DND-41 (cell line): ENCODE data around the gene EYS.

ENCODE experiments used
- ATAC-seq: fragments of 200-7000 bp; cut with Tn5 transposase; 3 replicates; pipeline ENCODE4 v1.9.1; 2021; ENCODE audit warnings: low read depth; ENCODE audit not compliant: insufficient read depth
- DNase-seq: peaks from one replicate; pipeline ENCODE4 v3.0.0-alpha.2; 2020
- H2AFZ ChIP-seq: 2 replicates; pipeline ENCODE4 v1.6.0; 2012; ENCODE audit warnings: low read depth, low read length
- H3K27ac ChIP-seq: 2 replicates; pipeline ENCODE4 v1.5.1; 2012; ENCODE audit warnings: low read length, inconsistent platforms
- H3K27me3 ChIP-seq: fragments of 200-600 bp; sonication (generic); 2 replicates; pipeline ENCODE4 v1.6.0; 2012; ENCODE audit warnings: low read length, mild to moderate bottlenecking, inconsistent platforms; ENCODE audit not compliant: insufficient read depth, poor library complexity
- H3K36me3 ChIP-seq: 2 replicates; pipeline ENCODE4 v1.5.1; 2012; ENCODE audit warnings: low read length, inconsistent platforms; ENCODE audit not compliant: insufficient read depth
- H3K4me1 ChIP-seq: 2 replicates; pipeline ENCODE4 v1.5.1; 2012; ENCODE audit warnings: mild to moderate bottlenecking, low read length; ENCODE audit not compliant: insufficient read depth
- H3K4me2 ChIP-seq: 2 replicates; pipeline ENCODE4 v1.6.0; 2012; ENCODE audit warnings: mild to moderate bottlenecking, moderate library complexity, low read length, inconsistent platforms; ENCODE audit not compliant: insufficient read depth
- H3K4me3 ChIP-seq, 2 experiments: fragments of 200-600 bp in 1 of 2; shearing (Covaris generic) in 1 of 2; 2 replicates each; pipeline ENCODE4 v1.5.1; 2012 to 2016; ENCODE audit warnings: inconsistent platforms in 2 of 2, low read length in 2 of 2, mild to moderate bottlenecking in 2 of 2, low read depth in 1 of 2, moderate library complexity in 1 of 2
- H3K79me2 ChIP-seq: 2 replicates; pipeline ENCODE4 v1.6.0; 2012; ENCODE audit warnings: low read length, inconsistent platforms; ENCODE audit not compliant: insufficient read depth
- H3K9ac ChIP-seq: 2 replicates; pipeline ENCODE4 v1.6.0; 2012; ENCODE audit warnings: low read depth, mild to moderate bottlenecking, inconsistent platforms, low read length, moderate library complexity
- H3K9me3 ChIP-seq: 2 replicates; pipeline ENCODE4 v1.5.1; 2012; ENCODE audit warnings: low read length, moderate library complexity, mild to moderate bottlenecking, inconsistent platforms; ENCODE audit not compliant: insufficient read depth, severe bottlenecking
- H4K20me1 ChIP-seq: 2 replicates; pipeline ENCODE4 v1.6.0; 2012; ENCODE audit warnings: low read length; ENCODE audit not compliant: insufficient read depth
- EZH2 ChIP-seq: IDR thresholded peaks from 3 replicates; pipeline ENCODE4 v1.6.1; 2012; ENCODE audit warnings: borderline replicate concordance, low read depth, mild to moderate bottlenecking, moderate library complexity, low read length, inconsistent platforms; ENCODE audit not compliant: severe bottlenecking
- TF ChIP-seq, protein P1 (sequence below): IDR thresholded peaks from 2 replicates; pipeline ENCODE4 v1.5.1; 2012; ENCODE audit warnings: borderline replicate concordance, low read length, moderate library complexity, mild to moderate bottlenecking; ENCODE audit not compliant: poor library complexity, severe bottlenecking; ENCODE audit errors: extremely low read depth

The EYS gene

GRCh38 chr6:64850121-64850520 lies 856.9 kb downstream of the EYS start:
- DNase-seq (no peak), ATAC-seq (no peak)
- H3K79me2 ChIP-seq, result no peaks in the 10 kb centered on the region
- no peak overlapping the region for H3K9ac ChIP-seq
- TF ChIP-seq EZH2, result no peak
- TF ChIP-seq, protein P1, sequence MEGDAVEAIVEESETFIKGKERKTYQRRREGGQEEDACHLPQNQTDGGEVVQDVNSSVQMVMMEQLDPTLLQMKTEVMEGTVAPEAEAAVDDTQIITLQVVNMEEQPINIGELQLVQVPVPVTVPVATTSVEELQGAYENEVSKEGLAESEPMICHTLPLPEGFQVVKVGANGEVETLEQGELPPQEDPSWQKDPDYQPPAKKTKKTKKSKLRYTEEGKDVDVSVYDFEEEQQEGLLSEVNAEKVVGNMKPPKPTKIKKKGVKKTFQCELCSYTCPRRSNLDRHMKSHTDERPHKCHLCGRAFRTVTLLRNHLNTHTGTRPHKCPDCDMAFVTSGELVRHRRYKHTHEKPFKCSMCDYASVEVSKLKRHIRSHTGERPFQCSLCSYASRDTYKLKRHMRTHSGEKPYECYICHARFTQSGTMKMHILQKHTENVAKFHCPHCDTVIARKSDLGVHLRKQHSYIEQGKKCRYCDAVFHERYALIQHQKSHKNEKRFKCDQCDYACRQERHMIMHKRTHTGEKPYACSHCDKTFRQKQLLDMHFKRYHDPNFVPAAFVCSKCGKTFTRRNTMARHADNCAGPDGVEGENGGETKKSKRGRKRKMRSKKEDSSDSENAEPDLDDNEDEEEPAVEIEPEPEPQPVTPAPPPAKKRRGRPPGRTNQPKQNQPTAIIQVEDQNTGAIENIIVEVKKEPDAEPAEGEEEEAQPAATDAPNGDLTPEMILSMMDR, result no peak
- no peak overlapping the region for H2AFZ ChIP-seq
- H3K4me3 ChIP-seq, result no peak overlapping the region
- no peaks in the 10 kb centered on the region for H3K36me3 ChIP-seq
- no peak overlapping the region for H3K27ac ChIP-seq
- no peaks in the 10 kb centered on the region for H3K9me3 ChIP-seq
- H3K27me3 ChIP-seq, result no peaks in the 10 kb centered on the region
- H3K4me1 ChIP-seq, result no peaks in the 10 kb centered on the region
- H4K20me1 ChIP-seq, result no peaks in the 10 kb centered on the region
- no peak overlapping the region for H3K4me2 ChIP-seq

DNA sequence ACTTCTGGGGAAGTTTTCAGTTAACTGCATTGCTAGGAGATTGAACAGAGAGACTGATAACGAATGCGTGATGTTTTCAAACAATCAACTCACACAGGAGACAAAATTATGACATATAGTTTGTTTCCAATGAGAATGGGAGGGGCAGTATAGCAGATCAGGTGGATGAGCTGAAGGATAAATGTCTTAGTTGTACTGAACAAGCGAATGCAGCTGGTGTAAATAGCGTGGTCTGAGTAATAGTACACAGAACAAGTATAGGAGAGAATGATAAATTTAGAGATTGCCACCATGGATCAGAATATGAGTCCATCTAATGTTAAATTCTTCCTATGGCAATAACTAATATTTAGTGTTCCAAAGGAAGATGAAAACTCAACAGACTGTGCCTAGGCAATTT lies 858.6 kb downstream of the EYS start:
- no peak for DNase-seq

GRCh38 chr6:64847396-64847795 lies 859.6 kb downstream of the EYS start:
- Histone ChIP-seq H3K79me2 (no peaks in the 10 kb centered on the region), H4K20me1 (no peaks in the 10 kb centered on the region), H3K9me3 (no peaks in the 10 kb centered on the region), H3K36me3 (no peaks in the 10 kb centered on the region), H3K27ac (no peak overlapping the region), H2AFZ (no peak overlapping the region), H3K4me3 (no peak overlapping the region), H3K4me1 (no peaks in the 10 kb centered on the region), H3K9ac (no peak overlapping the region), H3K4me2 (no peak overlapping the region), H3K27me3 (no peaks in the 10 kb centered on the region)
- no peak for DNase-seq
- TF ChIP-seq, protein P1, result no peak
- no peak for TF ChIP-seq EZH2
- ATAC-seq, result no peak

More for the DNA sequence above, 858.6 kb downstream of the EYS start:
- H3K79me2 ChIP-seq, result no peaks in the 10 kb centered on the region
- no peaks in the 10 kb centered on the region for H3K27me3 ChIP-seq
- TF ChIP-seq, protein P1, result no peak
- no peak for TF ChIP-seq EZH2
- no peaks in the 10 kb centered on the region for H3K36me3 ChIP-seq
- H3K27ac ChIP-seq, result no peak overlapping the region
- H3K4me3 ChIP-seq, result no peak overlapping the region
- H3K4me1 ChIP-seq, result no peaks in the 10 kb centered on the region
- no peaks in the 10 kb centered on the region for H3K9me3 ChIP-seq
- H3K4me2 ChIP-seq, result no peak overlapping the region
- no peak for ATAC-seq
- H2AFZ ChIP-seq, result no peak overlapping the region
- H4K20me1 ChIP-seq, result no peaks in the 10 kb centered on the region
- no peak overlapping the region for H3K9ac ChIP-seq

GRCh38 chr6:64838726-64839125 lies 868.3 kb downstream of the EYS start:
- no peaks in the 10 kb centered on the region for H3K27me3 ChIP-seq
- ATAC-seq (no peak), DNase-seq (no peak)
- H2AFZ ChIP-seq, result no peak overlapping the region
- no peaks in the 10 kb centered on the region for H4K20me1 ChIP-seq
- no peak overlapping the region for H3K4me3 ChIP-seq
- H3K4me1 ChIP-seq, result no peaks in the 10 kb centered on the region
- no peaks in the 10 kb centered on the region for H3K36me3 ChIP-seq
- H3K79me2 ChIP-seq, result no peaks in the 10 kb centered on the region
- H3K4me2 ChIP-seq, result no peak overlapping the region
- H3K9ac ChIP-seq, result no peak overlapping the region
- H3K27ac ChIP-seq, result no peak overlapping the region
- H3K9me3 ChIP-seq, result no peaks in the 10 kb centered on the region
- TF ChIP-seq, protein P1, result no peak
- no peak for TF ChIP-seq EZH2
